ENCODE measurements around the gene MGAT1.
"Not testable (repeated sequence)": the region's sequence is repeated elsewhere in the genome, so short reads cannot be mapped to it uniquely, and the experiment has no call there.

The MGAT1 gene

GRCh38 chr5:180804129-180804618, 1.6 kb upstream of the MGAT1 start:
- no peak for DNase-seq (ENCODE audit: low spot score)

DNA sequence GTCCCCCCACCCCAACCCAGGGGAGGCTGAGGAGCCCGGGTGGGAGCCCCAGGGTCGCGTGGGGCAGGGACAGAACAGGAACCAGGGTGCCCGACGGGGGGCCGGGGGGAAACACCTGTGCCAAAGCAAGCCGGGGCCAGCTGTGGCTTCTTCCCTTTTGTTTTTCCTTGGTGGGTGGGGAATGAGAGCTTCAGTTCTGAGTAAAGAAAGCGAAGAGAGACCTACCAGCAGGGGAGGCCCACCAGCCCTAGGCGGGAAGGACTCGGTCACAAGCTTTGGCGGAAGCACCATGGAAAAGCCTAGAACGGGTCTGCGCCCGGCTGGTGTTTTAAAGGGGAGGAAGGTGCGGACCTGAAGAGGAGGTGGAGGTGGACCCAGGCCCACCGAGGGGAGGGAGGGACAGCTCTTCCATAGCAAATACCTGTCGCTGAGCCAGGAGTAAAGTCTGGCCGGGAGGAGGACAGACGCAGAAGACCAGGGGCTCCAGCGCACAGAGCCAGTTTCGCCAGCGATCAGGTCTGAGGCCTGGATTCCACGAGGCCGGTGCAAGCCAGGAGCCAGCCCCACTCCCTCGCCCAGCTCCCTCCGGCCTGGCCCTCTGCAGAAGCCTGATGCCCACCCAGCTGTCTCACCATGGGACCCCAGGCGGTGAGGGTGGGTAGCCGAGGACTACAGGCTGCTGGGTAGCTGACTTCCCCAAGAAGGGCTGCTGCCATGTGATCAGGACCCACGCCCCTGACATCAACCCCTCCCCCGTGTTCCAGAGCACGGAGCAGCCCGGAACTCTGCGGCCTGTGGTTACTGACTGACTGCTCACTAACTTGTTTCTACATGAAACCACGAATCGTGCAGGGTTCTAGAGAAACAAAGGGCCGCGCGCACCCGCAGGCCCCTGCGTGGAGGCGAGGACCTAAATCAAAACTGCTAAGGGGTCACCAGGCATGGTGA, 849 bp upstream of the MGAT1 start:
- DNase-seq (ENCODE audit: low spot score) = peak; percentile 81

- DNase-seq (ENCODE audit: low spot score) = no peak
These were observed 846 bp downstream of the MGAT1 start for GRCh38 chr5:180801596-180802324.

- DNase-seq (ENCODE audit: low spot score) = no peak
These were observed 2.5 kb downstream of the MGAT1 start for GRCh38 chr5:180799902-180800801.

- no peak for DNase-seq (ENCODE audit: low spot score)
These were observed 3.4 kb downstream of the MGAT1 start for GRCh38 chr5:180799194-180799593.

DNA sequence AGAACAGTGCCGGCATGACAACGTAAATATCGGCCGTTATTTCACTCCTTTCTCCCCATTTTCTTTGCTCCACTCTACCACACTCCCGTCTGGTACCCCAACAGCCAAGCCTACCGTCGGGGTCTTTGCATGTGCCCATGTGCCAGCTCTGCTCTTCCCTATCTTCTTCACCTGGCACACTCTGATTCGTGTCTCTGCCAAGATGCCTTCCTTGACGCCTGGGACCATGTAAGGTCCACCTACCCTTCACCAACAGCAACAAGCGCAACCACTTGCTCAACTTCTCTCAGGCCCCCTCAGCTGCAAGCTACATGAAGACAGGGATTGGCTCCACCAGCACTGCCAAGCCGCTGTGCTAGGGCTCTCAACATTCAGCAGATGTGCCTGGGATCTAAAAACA, 4.4 kb downstream of the MGAT1 start:
- DNase-seq (ENCODE audit: low spot score) = no peak

DNA sequence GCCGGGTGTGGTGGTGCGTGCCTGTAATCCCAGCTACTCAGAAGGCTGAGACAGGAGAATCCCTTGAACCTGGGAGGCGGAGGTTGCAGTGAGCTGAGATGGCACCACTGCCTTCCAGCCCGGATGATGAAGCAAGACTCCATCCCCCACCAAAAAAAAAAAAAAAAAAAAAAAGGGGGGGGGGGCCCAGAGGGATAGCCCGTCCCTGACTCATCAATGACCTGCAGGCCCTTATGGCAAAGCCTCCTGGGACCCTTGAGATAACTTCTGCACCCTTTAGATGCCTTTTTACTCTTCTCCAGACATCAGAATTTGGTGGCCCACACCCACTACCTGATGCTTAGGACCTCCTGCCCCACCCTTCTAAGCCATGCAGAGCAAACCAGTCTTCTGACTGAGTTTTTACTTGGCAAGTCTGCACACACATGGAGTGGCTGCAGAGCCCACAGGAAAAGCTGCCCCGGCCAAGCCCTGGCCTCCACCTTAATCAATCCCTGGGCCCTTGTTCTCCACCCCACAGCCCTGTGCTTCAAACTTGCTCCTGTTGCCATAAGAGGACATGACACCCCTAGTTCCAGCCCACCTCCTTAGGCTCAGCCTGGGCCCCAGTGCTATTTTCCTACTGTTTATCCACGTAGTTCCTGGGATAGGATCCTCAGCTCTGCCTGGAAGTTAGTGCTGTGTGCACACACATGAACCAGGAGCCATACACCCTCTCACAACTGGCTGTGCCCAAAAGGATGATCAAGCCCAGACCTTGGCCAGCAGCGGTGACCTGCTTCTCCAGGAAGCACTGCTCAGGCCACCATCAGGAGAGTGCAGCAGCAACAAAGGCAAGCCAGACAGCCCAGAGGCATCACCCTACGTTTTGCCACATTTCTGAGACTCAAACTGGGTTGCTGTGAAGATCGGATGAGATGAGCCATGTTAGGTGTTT, 5.1 kb downstream of the MGAT1 start:
- DNase-seq (ENCODE audit: low spot score) = no peak

- DNase-seq (ENCODE audit: low spot score) = no peak
These were observed 6.8 kb downstream of the MGAT1 start for GRCh38 chr5:180795771-180796313.

DNA sequence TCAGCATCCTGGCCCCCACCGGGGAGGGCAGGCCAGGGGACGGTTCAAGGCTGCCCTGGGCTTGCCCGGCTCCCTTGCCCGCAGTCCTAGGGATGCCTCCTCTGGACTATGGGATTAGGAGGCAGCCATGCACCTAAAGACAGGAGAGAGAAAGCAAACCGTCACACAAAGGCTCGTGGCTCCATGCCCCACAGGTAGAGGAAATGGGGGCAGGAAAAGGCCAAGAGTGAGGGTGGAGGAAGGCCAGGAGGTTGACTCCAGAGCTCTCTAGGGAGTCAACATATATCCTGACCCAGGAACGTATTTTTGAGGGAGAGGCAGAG, 9.7 kb downstream of the MGAT1 start:
- no peak for DNase-seq (ENCODE audit: low spot score)

GRCh38 chr5:180792287-180792964, 10.2 kb downstream of the MGAT1 start:
- no peak for DNase-seq (ENCODE audit: low spot score)

DNA sequence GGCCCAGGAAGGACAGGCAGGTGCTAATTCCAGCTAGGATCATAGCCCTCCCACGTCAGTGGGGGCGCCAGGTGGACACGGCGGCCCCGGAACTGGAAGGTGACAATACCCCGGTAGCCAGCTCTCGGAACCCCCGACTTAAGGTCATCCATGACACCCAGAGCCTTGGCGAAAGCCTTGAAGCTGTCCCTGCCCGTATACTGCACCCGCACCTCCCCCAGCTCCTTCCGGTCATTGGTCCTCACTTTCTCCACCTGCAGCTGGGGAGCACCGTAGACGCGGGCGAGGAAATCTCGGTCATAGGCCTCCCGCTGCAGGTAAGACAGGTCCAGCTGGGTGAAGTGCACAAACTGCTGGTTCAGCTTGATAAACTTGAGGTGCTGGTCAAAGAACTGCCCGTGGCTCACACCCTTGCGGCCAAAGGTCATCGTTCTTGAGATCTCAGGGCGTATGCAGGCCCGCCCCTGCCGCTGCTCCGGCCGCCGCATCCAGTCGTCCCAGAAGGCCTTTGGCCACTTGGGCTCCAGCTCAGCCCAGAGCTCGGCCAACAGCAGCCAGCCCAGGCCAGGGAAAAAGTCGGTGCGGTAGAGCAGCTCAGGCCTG, 10.9 kb downstream of the MGAT1 start:
- DNase-seq (ENCODE audit: low spot score) = no peak

DNA sequence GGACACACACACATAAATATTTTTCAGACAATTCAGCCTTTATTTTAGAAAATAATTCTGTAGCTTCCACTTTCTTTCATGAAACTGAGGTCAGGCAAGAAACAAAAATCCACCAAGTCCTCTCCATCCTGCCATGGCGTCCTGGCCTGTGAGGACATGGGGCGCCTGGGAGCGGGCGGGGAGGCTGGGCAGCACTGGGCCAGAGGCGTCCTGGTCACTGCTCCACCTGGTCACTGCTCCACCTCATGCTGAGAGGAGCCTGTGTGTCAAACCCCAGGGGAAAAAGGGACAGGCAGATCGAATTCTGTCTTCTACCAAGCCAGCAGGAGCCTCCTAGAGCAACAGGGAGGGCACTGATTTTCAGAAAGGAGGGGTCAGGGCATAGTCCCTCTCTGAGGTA, 12.1 kb downstream of the MGAT1 start:
- no peak for DNase-seq (ENCODE audit: low spot score)

DNA sequence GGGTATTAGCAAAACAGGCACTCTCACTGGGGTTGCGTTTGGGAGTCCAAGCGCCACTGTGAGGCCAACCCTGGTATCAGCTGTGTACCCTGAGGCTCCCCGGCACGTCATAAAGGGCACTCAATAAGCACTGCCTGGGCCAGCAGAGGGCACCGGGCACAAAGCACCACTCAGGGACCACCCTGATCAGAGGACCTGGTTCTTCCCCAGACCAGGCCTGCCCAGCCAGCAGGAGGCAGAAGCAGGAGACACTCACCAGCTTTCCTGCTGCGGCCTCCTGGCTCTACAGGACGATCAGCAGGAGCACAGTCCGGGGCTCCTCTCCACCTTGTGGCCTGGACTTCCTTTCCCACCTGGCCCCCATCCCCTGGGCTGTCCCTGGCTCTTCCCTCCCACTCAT, 12.6 kb downstream of the MGAT1 start:
- DNase-seq (ENCODE audit: low spot score) = peak; percentile 49

DNA sequence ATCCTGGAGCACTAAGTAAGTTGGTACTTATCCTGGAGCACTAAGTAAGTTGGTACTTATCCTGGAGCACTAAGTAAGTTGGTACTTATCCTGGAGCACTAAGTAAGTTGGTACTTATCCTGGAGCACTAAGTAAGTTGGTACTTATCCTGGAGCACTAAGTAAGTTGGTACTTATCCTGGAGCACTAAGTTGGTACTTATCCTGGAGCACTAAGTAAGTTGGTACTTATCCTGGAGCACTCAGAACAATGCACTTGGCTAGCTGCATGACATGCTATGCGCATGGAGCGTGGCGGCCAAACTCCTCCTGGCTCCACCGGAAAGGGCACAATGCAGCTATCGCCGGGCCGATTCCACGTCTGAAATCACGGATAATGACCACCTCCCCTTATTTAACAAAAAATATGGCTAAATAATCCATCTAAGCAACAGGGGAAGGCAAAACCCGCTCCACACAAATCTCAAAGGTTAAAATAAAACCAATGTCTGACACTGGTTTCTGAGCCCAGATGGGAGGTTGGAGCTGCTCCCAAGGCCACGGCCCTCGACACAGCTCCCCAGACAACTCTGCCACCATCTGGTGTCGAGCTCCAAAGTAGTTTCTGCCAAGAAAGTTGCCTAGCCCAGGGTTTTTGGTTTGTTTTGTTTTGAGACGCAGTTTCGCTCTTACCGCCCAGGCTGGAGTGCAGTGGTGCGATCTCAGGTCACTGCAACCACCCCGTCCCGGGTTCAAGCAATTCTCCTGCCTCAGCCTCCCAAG, 13.8 kb downstream of the MGAT1 start:
- not testable (repeated sequence) for DNase-seq (ENCODE audit: low spot score)

DNA sequence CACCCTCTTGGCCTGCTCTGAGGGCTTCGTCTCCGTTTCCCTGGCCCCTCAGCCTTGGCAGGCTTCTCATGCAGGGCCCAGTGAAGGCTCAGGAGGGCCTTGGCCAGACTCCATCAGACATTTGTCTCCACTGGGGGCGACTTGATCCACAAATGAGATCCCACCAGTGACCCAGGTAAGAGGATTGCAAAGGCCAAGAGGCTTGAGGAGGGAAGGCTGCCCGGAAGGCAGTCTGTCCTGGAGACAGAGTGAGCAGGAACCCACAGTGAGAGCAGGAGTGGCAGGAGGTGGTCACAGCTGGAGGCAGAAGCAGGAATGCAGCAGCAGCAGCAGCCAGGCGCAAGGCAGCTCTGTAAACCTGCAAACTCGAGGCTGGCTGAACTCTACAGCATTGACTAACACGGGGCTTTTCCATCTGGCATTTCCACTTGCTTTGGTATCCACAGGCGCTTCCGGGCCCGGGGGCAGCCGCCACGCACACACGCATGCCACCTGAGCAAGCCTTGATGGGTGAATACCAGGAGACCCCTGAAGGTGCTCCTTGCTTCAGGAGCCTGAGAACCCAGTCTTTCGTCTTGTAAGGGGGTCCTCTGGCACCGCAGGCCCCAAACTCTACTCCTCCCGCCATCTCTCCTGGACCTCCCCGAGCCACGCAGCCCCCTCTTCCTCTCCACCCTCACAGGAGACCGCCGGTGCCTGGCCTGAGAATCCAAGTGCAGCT, 14.7 kb downstream of the MGAT1 start:
- DNase-seq (ENCODE audit: low spot score) = peak; percentile 48

- DNase-seq (ENCODE audit: low spot score) = peak; percentile 50
These were observed 15.8 kb downstream of the MGAT1 start for GRCh38 chr5:180786531-180787398.

DNA sequence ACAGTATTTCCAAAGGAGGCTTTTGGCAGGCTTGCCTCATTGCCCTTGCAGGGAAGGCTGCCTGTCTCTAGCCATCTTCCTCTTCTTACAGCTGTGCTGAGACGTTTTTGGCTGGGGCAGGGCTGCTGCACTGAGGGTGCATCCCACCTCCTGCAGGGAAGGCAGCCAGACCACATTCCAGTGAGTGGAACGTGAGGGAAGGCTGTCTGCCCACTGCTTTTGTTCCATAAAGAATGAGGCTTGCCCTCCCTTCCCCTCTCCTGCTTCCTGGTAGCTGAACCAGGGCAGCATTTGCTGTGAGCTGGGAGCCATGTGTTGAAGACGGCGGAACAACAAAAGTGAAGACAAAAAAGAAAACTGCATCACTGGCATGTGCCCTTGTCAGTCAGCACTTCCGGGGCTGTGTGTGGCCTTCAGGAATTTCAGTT, 16.8 kb downstream of the MGAT1 start:
- peak; percentile 73 for DNase-seq (ENCODE audit: low spot score)

Measured in ecto neural progenitor cell (in vitro differentiated cells).